HepG2 (cell line): Measurements from ENCODE around the gene EBF4. TPM values are rescaled to one million over a fixed set of nuclear protein-coding genes. Genes with fewer than 3 reads are reported as not detected.

Source experiments
- CEBPB ChIP-seq: IDR thresholded peaks from 2 replicates; pipeline ENCODE4 v1.6.1; 2011; ENCODE audit warnings: low read depth, low read length, improper control_type of control experiment, borderline replicate concordance
- IRX3 ChIP-seq: sonication (generic); formaldehyde crosslinking; IDR thresholded peaks from 2 replicates; pipeline ENCODE4 v1.8.1; 2023; ENCODE audit warnings: mild to moderate bottlenecking, low read depth, missing genetic modification reagents, borderline replicate concordance
- MAX ChIP-seq: IDR thresholded peaks from 2 replicates; pipeline ENCODE4 v1.6.1; 2012; ENCODE audit warnings: inconsistent platforms
- NCOA5 ChIP-seq: sonication (generic); formaldehyde crosslinking; IDR thresholded peaks from 2 replicates; pipeline ENCODE4 v1.4.0; 2020; ENCODE audit warnings: missing genetic modification reagents
- RORA ChIP-seq: sonication (generic); formaldehyde crosslinking; IDR thresholded peaks from 2 replicates; pipeline ENCODE4 v1.5.0; 2020; ENCODE audit warnings: mild to moderate bottlenecking, missing genetic modification reagents, moderate library complexity
- ZFP36 ChIP-seq: fragments of 150-350 bp; IDR thresholded peaks from 2 replicates; pipeline ENCODE4 v1.6.1; 2018; ENCODE audit warnings: borderline replicate concordance, low read length, low read depth; ENCODE audit not compliant: partially characterized antibody
- ZNF160 ChIP-seq: sonication (generic); formaldehyde crosslinking; IDR thresholded peaks from 2 replicates; pipeline ENCODE4 v1.8.0; 2022; ENCODE audit warnings: mild to moderate bottlenecking, inconsistent platforms, missing genetic modification reagents
- ZNF317 ChIP-seq: sonication (generic); formaldehyde crosslinking; IDR thresholded peaks from 2 replicates; pipeline ENCODE4 v1.5.0; 2020; ENCODE audit warnings: mild to moderate bottlenecking, missing genetic modification reagents
- ZNF713 ChIP-seq: sonication (generic); formaldehyde crosslinking; IDR thresholded peaks from 2 replicates; pipeline ENCODE4 v1.4.0; 2020; ENCODE audit warnings: mild to moderate bottlenecking, missing genetic modification reagents
- polyA plus RNA-seq, 8 experiments: library from polyadenylated mRNA; depleted of rRNA in 3 of 8; stranded (reverse) in 7 of 8; unstranded in 1 of 8; fragments of >200 nt; fragmentation: Illumina TruSeq in 4 of 8; extraction: Trizol in 4 of 8; gene quantifications; 2 replicates each; pipeline versions ENCODE4 v1.2.1 to v1.2.3, GENCODE V29; 2011 to 2016; ENCODE audit warnings: low read depth in 4 of 8, missing spikeins in 1 of 8, mixed read lengths in 1 of 8; ENCODE audit not compliant: insufficient read depth in 1 of 8
- total RNA-seq, 5 experiments: library from RNA; depleted of rRNA; stranded (reverse); fragments of >200 nt; fragmentation: Illumina TruSeq; extraction: Trizol; gene quantifications; 2 replicates each; pipeline ENCODE4 v1.2.3, GENCODE V29; 2016; ENCODE audit warnings: low read depth in 1 of 5
- TF ChIP-seq, protein P1 (sequence below): fragments of 450-650 bp; IDR thresholded peaks from 2 replicates; pipeline ENCODE4 v1.6.1; 2016
- TF ChIP-seq, protein P2 (sequence below): sonication (generic); formaldehyde crosslinking; IDR thresholded peaks from 2 replicates; pipeline ENCODE4 v1.5.1; 2020; ENCODE audit warnings: mild to moderate bottlenecking, missing genetic modification reagents, borderline replicate concordance
- TF ChIP-seq, protein P3 (sequence below), 2 experiments: fragments of 450-650 bp in 1 of 2; sonication (generic) in 1 of 2; formaldehyde crosslinking in 1 of 2; IDR thresholded peaks; 2 replicates each; pipeline versions ENCODE4 v1.6.1 to v1.8.0; 2016 to 2022; ENCODE audit warnings: antibody characterized with exemption in 1 of 2, mild to moderate bottlenecking in 1 of 2, missing genetic modification reagents in 1 of 2

EBF4 gene
- total and polyA plus RNA-seq, 2 of the 13 experiments (the other 11 are each of a cell fraction or from before 2014, with no cell fraction given) = 0.84 to 2.2 TPM

GRCh38 chr20:2742934-2743559 is 50.5 kb downstream of the EBF4 start (continued):
- TF ChIP-seq, protein P1, sequence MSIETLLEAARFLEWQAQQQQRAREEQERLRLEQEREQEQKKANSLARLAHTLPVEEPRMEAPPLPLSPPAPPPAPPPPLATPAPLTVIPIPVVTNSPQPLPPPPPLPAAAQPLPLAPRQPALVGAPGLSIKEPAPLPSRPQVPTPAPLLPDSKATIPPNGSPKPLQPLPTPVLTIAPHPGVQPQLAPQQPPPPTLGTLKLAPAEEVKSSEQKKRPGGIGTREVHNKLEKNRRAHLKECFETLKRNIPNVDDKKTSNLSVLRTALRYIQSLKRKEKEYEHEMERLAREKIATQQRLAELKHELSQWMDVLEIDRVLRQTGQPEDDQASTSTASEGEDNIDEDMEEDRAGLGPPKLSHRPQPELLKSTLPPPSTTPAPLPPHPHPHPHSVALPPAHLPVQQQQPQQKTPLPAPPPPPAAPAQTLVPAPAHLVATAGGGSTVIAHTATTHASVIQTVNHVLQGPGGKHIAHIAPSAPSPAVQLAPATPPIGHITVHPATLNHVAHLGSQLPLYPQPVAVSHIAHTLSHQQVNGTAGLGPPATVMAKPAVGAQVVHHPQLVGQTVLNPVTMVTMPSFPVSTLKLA = 0 out of 2 replicates have a peak, but pooled peaks have one; percentile 3
- no peak for TF ChIP-seq MAX
- TF ChIP-seq, protein P2, sequence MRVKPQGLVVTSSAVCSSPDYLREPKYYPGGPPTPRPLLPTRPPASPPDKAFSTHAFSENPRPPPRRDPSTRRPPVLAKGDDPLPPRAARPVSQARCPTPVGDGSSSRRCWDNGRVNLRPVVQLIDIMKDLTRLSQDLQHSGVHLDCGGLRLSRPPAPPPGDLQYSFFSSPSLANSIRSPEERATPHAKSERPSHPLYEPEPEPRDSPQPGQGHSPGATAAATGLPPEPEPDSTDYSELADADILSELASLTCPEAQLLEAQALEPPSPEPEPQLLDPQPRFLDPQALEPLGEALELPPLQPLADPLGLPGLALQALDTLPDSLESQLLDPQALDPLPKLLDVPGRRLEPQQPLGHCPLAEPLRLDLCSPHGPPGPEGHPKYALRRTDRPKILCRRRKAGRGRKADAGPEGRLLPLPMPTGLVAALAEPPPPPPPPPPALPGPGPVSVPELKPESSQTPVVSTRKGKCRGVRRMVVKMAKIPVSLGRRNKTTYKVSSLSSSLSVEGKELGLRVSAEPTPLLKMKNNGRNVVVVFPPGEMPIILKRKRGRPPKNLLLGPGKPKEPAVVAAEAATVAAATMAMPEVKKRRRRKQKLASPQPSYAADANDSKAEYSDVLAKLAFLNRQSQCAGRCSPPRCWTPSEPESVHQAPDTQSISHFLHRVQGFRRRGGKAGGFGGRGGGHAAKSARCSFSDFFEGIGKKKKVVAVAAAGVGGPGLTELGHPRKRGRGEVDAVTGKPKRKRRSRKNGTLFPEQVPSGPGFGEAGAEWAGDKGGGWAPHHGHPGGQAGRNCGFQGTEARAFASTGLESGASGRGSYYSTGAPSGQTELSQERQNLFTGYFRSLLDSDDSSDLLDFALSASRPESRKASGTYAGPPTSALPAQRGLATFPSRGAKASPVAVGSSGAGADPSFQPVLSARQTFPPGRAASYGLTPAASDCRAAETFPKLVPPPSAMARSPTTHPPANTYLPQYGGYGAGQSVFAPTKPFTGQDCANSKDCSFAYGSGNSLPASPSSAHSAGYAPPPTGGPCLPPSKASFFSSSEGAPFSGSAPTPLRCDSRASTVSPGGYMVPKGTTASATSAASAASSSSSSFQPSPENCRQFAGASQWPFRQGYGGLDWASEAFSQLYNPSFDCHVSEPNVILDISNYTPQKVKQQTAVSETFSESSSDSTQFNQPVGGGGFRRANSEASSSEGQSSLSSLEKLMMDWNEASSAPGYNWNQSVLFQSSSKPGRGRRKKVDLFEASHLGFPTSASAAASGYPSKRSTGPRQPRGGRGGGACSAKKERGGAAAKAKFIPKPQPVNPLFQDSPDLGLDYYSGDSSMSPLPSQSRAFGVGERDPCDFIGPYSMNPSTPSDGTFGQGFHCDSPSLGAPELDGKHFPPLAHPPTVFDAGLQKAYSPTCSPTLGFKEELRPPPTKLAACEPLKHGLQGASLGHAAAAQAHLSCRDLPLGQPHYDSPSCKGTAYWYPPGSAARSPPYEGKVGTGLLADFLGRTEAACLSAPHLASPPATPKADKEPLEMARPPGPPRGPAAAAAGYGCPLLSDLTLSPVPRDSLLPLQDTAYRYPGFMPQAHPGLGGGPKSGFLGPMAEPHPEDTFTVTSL (CRISPR knock-in tag) = no peak
- TF ChIP-seq ZNF713 = no peak
- no peak for TF ChIP-seq ZNF317 (CRISPR knock-in tag)
- no peak for TF ChIP-seq ZNF160
- TF ChIP-seq IRX3 (CRISPR knock-in tag) = no peak
- no peak for TF ChIP-seq RORA (CRISPR knock-in tag)
- TF ChIP-seq NCOA5 = no peak
- TF ChIP-seq, protein P3, sequence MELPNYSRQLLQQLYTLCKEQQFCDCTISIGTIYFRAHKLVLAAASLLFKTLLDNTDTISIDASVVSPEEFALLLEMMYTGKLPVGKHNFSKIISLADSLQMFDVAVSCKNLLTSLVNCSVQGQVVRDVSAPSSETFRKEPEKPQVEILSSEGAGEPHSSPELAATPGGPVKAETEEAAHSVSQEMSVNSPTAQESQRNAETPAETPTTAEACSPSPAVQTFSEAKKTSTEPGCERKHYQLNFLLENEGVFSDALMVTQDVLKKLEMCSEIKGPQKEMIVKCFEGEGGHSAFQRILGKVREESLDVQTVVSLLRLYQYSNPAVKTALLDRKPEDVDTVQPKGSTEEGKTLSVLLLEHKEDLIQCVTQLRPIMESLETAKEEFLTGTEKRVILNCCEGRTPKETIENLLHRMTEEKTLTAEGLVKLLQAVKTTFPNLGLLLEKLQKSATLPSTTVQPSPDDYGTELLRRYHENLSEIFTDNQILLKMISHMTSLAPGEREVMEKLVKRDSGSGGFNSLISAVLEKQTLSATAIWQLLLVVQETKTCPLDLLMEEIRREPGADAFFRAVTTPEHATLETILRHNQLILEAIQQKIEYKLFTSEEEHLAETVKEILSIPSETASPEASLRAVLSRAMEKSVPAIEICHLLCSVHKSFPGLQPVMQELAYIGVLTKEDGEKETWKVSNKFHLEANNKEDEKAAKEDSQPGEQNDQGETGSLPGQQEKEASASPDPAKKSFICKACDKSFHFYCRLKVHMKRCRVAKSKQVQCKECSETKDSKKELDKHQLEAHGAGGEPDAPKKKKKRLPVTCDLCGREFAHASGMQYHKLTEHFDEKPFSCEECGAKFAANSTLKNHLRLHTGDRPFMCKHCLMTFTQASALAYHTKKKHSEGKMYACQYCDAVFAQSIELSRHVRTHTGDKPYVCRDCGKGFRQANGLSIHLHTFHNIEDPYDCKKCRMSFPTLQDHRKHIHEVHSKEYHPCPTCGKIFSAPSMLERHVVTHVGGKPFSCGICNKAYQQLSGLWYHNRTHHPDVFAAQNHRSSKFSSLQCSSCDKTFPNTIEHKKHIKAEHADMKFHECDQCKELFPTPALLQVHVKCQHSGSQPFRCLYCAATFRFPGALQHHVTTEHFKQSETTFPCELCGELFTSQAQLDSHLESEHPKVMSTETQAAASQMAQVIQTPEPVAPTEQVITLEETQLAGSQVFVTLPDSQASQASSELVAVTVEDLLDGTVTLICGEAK (IDR thresholded peaks at IDR 0.05) = no peak
- TF ChIP-seq, protein P3 (CRISPR knock-in tag; IDR thresholded peaks at IDR 0.05) = no peak
- TF ChIP-seq ZFP36 = peak; percentile 46
- no peak for TF ChIP-seq CEBPB
